GM18858 (cell line): Measurements from ENCODE around the gene ZMYND8.
"Not testable (repeated sequence)": the region's sequence is repeated elsewhere in the genome, so short reads cannot be mapped to it uniquely, and the experiment has no call there.

Source experiments
- ATAC-seq: cut with Tn5 transposase; IDR thresholded peaks from one replicate; pipeline ENCODE4 v1.9.1; 2021; ENCODE audit not compliant: unreplicated experiment

The ZMYND8 gene

DNA sequence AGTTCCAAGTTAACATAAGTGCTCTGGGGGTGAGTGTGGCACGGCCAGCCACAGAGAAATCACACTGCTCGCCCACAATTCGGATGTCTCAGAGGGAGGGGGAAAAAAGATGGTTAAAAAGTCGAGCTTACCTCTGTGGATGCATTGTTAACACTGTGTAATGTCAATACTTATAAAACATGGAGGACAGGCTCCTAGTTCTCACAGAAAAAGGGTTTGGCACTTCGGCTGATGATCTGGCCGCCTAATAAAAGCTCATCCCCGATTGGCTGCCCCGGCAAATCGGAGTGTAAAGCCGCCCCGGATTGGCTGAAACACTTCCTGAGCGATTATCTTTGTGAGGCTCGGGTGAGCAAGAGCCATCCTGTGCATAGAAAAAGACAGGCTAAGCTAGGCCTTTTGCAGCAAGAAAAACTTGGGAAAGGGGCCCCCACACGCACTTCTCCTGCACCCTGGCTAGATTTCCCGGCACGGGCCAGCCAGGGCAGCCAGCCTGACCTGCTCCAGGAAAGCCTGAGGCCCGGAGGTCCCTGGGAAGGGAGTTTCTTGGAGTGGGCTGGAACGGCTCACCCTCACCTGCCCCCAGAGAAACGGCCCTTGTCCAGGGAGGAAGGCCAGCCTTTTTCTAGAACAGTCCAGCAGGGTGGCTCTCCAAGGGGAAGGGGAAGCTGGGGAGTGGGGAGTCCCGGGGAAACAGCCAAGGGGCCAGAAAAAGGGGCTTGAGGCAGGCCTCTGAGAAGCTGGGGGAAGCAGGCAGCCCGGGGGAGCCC, at the start of gene ZMYND8:
Gene ZMYND8, minus strand, starts transcription at position 174 of the 770 bp plus-strand sequence. Its CDS starts 29 bp downstream, at position 145.
- ATAC-seq = no peak

DNA sequence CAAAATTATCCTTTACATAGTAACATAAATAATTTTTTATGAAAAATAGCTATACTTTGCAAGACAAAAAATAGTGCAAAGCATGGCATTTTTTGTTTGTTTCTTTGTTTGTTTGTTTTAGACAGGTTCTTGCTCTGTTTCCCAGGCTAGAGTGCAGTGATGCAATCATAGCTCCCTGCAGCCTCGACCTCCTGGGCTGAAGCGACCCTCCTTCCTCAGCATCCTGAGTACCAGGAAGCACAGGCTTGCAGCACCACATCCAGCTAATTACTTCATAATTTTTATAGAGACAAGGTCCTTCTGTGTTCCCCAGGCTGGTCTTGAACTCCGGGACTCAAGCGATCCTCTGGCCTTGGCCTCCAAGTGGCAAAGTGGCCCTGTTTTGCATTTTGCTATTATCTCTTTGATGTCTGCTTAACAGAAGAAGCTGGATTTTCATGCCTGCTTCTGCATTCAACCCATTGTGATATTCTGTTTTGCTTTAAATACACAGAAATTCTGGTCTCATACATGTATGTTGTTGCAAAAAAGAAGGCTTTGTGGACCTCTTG, 49.4 kb upstream of the ZMYND8 start:
- no peak for ATAC-seq

GRCh38 chr20:47400685-47401084, 44.2 kb upstream of the ZMYND8 start:
- no peak for ATAC-seq

GRCh38 chr20:47397652-47398301, 41.3 kb upstream of the ZMYND8 start:
- no peak for ATAC-seq

DNA sequence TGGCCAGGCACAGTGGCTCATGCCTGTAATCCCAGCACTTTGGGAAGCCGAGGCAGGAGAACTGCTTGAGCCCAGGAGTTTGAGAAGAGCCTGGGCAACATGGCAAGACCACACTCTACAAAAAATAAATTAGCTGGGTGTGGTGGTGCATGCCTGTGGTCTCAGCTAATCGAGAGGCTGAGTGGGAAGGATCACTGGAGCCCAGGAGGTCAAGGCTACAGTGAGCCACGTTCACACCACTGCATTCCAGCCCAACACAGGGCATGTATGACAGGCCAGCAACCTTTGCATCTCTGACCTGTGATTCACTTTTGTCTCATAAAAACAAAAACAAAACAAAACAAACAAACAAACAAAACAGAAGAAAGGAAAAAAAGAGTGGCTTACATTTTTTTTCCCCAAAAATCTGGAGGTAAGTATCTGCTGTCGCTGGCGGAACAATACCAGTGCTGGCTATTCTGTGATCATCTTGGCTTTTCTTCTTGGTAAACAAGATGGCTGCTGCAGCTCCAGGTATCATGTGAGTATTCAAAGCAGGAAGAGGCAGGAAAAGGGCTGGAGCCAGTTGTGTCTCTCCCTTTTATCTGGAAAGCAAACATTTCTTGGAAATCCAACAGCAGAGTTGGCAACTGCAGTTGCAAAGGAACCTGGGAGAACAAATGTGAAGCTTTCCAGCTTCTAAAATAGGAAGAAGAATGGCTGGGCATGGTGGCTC, 40.4 kb upstream of the ZMYND8 start:
- ATAC-seq = no peak

- not testable (repeated sequence) for ATAC-seq
Observed at GRCh38 chr20:47393796-47394514, 37.5 kb upstream of the ZMYND8 start.

GRCh38 chr20:47392721-47393073, 36.2 kb upstream of the ZMYND8 start:
- ATAC-seq = no peak

- ATAC-seq = no peak
Observed at GRCh38 chr20:47392015-47392720, 35.7 kb upstream of the ZMYND8 start.

DNA sequence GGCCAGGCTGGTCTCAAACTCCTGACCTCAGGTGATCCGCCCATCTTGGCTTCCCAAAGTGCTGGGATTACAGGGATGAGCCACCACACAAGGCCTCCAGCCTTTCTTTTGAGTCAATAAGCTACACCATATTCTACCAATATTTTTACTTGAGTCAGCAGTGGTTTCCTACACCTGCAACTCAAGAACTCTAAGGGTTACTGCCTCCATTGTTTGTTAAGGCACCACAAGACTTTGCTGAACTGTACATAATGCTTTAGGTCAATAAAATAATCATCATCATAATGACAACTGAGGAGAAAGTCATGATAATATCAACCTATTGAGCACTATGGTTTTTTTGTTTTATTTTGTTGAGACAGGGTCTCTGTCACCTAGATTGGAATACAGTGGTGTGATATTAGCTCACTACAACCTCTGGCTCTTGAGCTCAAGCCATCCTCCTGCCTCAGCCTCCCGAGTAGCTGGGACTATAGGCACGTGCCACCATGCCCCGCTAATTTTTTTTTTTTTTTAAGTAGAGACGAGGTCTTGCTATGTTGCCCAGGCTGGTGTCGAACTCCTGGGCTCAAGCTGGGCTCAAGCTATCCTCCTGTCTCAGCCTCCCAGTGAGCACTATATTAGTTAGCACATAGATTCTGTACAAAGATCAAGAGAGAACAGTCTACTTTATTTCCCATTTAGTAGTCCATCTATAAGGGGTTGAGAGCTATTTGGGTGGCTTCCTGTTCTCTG, 34.9 kb upstream of the ZMYND8 start:
- no peak for ATAC-seq

DNA sequence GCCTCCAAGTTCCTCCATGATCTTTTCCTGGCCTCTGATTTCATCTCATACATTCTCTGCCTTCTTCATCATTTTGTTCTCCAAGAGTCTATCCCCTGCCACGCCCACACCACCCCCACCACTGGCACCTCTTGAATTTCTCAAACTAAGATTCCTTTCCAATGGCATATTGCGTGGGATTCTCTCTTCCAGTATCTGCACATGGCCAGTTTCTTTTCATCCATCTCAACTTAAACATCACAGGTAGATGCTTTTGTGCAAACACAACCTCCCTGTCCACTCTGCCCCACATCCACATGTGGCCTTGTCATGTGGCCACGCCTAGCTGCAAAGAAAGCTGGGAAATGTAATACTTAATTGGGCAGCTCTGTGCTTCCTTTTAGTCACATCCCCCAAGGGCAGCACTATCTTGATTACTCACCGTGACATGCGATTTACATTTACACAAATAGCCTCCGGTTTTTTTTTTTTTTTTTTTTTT, 33.4 kb upstream of the ZMYND8 start:
- ATAC-seq = no peak

- not testable (repeated sequence) for ATAC-seq
Observed at GRCh38 chr20:47385968-47386367, 29.5 kb upstream of the ZMYND8 start.

DNA sequence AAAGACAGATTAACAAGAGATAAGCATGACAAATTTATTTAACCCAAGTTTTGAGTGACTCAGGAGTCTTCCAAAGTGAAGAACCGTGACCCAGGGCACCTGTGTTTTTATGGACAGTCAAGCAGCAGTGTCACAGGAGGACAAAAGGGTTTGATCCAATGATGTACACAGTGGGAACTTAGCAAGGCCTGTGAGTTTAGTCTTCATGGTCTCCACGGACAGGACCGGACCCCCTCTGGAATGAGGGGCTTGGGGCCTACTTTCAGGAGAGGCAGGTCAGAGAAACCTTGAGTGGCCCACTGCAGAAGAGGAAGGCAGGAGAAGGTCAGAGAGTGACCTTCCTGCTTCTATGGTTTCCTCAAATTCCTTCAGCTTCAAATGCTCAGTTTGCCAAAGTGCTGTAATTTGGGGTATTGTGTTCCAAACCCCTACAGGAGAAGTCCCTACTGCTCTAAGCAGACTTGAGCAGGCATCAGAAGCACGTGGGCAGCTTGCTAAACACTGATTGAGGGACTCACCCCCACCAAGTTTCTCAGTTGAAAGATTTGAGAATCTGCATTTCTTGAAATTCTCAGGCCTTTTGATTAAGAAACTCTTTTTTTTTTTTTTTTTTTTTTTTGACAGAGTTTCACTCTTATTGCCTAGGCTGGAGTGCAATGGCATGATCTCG, 26.4 kb upstream of the ZMYND8 start:
- no peak for ATAC-seq

DNA sequence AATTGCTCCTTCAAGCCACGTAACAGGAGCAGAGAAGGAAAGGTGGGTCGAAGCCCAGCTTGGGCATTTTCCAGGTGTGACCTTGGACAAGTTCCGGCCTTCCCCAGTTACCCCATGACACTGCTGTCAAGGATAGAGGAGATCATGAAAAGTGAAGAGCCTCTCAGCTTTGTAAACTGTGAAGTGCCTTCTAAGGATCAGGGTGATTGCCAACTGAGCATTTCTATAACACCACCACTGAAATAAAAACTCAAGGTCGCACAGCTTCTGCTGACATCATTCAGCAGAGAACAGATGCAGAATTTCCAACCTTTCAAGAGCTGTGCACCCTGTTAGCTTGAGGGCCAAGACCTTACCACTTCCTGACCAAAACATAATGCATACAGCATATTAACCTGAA, 24.0 kb upstream of the ZMYND8 start:
- no peak for ATAC-seq

DNA sequence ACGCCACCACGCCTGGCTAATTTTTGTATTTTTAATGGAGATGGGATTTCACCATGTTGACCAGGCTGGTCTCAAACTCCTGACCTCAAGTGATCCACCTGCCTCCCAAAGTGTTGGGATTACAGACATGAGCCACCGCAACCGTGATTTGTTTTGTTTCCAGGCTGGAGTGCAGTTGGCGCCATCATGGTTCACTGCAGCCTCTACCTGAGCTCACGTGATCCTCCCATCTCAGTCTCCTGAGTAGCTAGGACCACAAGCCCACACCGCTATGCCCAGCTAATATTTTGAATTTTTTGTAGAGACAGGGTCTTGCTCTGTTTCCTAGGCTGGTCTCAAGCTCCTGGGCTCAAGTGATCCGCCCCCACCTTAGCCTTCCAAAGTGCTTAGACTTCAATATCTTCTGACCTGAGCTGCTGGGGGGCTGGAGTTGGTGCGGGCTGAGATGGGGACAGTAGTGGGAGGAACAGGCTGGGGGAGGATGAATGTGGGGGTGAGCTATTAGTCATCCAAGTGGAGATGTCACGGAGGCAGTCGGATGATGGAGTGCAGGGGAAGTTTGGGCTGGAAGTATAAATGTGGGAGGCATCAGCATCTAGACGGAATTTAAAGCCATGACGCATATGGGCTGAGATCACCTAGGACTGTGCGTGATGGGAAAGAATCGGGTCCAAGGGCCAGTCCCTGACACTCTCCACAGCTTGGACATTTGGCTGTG, 23.1 kb upstream of the ZMYND8 start:
- ATAC-seq = no peak

DNA sequence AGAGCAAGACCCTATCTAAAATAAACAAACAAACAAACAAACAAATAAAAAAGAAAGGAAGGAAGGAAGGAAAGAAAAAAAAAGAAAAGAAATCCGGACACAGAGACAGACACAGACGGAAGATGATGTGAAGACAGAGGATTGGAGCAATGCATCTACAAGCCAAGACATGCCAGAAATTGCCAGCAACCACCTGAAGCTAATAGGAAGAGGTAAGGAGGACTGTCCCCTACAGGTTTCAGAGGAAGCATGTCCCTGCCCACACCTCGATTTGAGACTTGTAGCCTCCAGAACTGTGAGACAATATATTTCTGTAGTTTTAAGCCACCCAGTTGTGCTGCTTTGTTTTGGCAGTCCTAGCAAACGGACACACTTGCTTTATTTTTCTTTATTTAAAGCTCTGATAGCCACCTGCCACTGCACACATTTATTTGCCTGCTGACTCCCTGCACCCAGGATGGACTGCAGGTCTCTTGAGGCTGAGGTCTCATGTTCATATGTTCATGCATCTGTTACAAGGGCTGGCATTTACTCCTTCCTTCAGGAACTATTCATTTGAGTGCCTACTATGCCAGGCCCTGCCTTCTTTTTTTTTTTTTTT, 20.7 kb upstream of the ZMYND8 start:
- no peak for ATAC-seq

DNA sequence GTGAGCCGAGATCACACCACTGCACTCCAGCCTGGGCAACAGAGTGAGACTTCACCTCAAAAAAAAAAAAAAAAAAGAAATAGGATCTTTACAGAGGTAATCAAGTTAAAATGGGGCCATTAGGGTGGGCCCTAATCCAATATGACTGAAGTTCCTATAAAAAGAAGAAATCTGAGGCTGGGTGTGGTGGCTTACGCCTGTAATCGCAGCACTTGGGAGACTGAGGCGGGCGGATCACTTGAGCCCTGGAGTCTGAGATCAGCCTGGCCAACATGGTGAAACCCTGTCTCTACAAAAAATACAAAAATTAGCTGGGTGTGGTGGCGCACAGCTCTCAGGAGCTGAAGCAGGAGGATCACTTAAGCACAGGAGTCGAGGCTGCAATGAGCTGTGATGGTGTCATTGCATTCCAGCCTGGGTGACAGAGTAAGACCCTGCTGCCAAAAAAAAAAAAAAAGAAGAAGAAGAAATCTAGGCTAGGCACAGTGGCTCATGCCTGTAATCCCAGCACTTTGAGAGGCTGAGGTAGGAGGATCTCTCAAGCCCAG, 19.7 kb upstream of the ZMYND8 start:
- ATAC-seq = not testable (repeated sequence)

- ATAC-seq = not testable (repeated sequence)
Observed at GRCh38 chr20:47374121-47374520, 17.6 kb upstream of the ZMYND8 start.
